HCT116 (cell line): Measurements from ENCODE around the gene LAMC2. TPM values are rescaled to one million over a fixed set of nuclear protein-coding genes. Genes with fewer than 3 reads are reported as not detected.

Source experiments
- ATAC-seq: fragments of 200-7000 bp; cut with Tn5 transposase; 2 replicates; pipeline ENCODE4 v1.9.1; 2020; ENCODE audit warnings: mild to moderate bottlenecking, moderate library complexity
- BruUV-seq: library from RNA; stranded (reverse); fragments of 400-500 nt; replicated peaks from 2 replicates; lab custom pipeline; 2021; lab: Mats Ljungman, UMichigan
- CTCF ChIA-PET: fragments of 300-600 bp; sonication (Branson Sonifier 250); formaldehyde crosslinking; loops from one replicate; lab custom pipeline; 2021; ENCODE audit warnings: antibody characterized with exemption; lab: Charles Lee
- POLR2A ChIA-PET: fragments of 300-600, 350-600 bp; sonication (Branson Sonifier 250); formaldehyde crosslinking; loops from one replicate; lab custom pipeline; 2021; ENCODE audit warnings: antibody characterized with exemption; lab: Charles Lee
- RAD21 ChIA-PET, 2 experiments: fragments of 300-600 bp; sonication (Branson Sonifier 250); formaldehyde crosslinking; loops; one replicate each; lab custom pipeline; 2023; ENCODE audit warnings: low total read pairs in 2 of 2; ENCODE audit not compliant: uncharacterized antibody in 2 of 2, unreplicated experiment in 2 of 2, low non-redundant PET in 1 of 2; lab: Charles Lee
- DNase-seq: peaks from one replicate; pipeline ENCODE4 v3.0.0-alpha.2; 2010; ENCODE audit warnings: low read depth, low spot score
- H2AFZ ChIP-seq: fragments of 200-600 bp; shearing (Covaris generic), sonication (generic); 2 replicates; pipeline ENCODE4 v1.6.1; 2017; ENCODE audit warnings: low read depth, mixed run types, mixed read lengths, antibody characterized with exemption, low read length; ENCODE audit not compliant: poor library complexity, severe bottlenecking
- H3K27ac ChIP-seq: 2 replicates; pipeline ENCODE4 v1.5.1; 2012; ENCODE audit warnings: low read depth, low read length
- H3K27me3 ChIP-seq: fragments of 200-600 bp; sonication (generic); 2 replicates; pipeline ENCODE4 v1.6.1; 2016; ENCODE audit warnings: mixed run types, low read length, mixed read lengths; ENCODE audit not compliant: insufficient read depth
- H3K36me3 ChIP-seq, 2 experiments: fragments of 200-500 bp in 1 of 2; fragments of 200-600 bp in 1 of 2; sonication (Bioruptor generic) in 1 of 2; sonication (generic) in 1 of 2; 2 replicates each; pipeline versions ENCODE4 v1.5.1 to v1.6.1; 2014 to 2016; ENCODE audit warnings: low read length in 2 of 2, inconsistent platforms in 1 of 2, mixed read lengths in 1 of 2, mixed run types in 1 of 2; ENCODE audit not compliant: insufficient read depth in 2 of 2, control insufficient read depth in 1 of 2
- H3K4me1 ChIP-seq, 2 experiments: fragments of 200-600 bp in 1 of 2; sonication (generic) in 1 of 2; 2 replicates each; pipeline versions ENCODE4 v1.5.1 to v1.6.1; 2012 to 2017; ENCODE audit warnings: low read length in 2 of 2, inconsistent platforms in 1 of 2, mild to moderate bottlenecking in 1 of 2, mixed read lengths in 1 of 2, mixed run types in 1 of 2, moderate library complexity in 1 of 2; ENCODE audit not compliant: insufficient read depth in 2 of 2, control insufficient read depth in 1 of 2
- H3K4me2 ChIP-seq: fragments of 200-600 bp; sonication (generic); 2 replicates; pipeline ENCODE4 v1.6.1; 2017; ENCODE audit warnings: mixed run types, low read length, mixed read lengths
- H3K4me3 ChIP-seq, 2 experiments: fragments of 200-600 bp in 1 of 2; sonication (generic) in 1 of 2; replicated peaks in 1 of 2; 2 replicates each; pipeline ENCODE4 v1.5.1; 2011 to 2016; ENCODE audit warnings: low read length in 2 of 2, control low read depth in 1 of 2, low read depth in 1 of 2, mild to moderate bottlenecking in 1 of 2, mixed read lengths in 1 of 2, mixed run types in 1 of 2
- H3K79me2 ChIP-seq: fragments of 200-600 bp; sonication (generic); 2 replicates; pipeline ENCODE4 v1.6.1; 2017; ENCODE audit warnings: mild to moderate bottlenecking, mixed run types, low read length, moderate library complexity, mixed read lengths; ENCODE audit not compliant: insufficient read depth
- H3K9ac ChIP-seq: fragments of 200-600 bp; sonication (generic); 2 replicates; pipeline ENCODE4 v1.6.1; 2016; ENCODE audit warnings: low read length, mixed read lengths
- H3K9me2 ChIP-seq: fragments of 200-600 bp; sonication (generic), shearing (Covaris generic); 2 replicates; pipeline ENCODE4 v1.6.1; 2017; ENCODE audit warnings: mixed run types, mild to moderate bottlenecking, moderate library complexity; ENCODE audit not compliant: insufficient read depth
- H3K9me3 ChIP-seq, 2 experiments: fragments of 200-500 bp in 1 of 2; fragments of 200-600 bp in 1 of 2; sonication (Bioruptor generic) in 1 of 2; sonication (generic) in 1 of 2; 2 replicates each; pipeline ENCODE4 v1.6.1; 2014 to 2017; ENCODE audit warnings: low read length in 2 of 2, mixed read lengths in 2 of 2, inconsistent platforms in 1 of 2, low read depth in 1 of 2, mild to moderate bottlenecking in 1 of 2, mixed run types in 1 of 2, moderate library complexity in 1 of 2; ENCODE audit not compliant: control insufficient read depth in 1 of 2, insufficient read depth in 1 of 2
- H4K20me1 ChIP-seq: fragments of 200-600 bp; sonication (generic), shearing (Covaris generic); 2 replicates; pipeline ENCODE4 v1.6.1; 2017; ENCODE audit warnings: mixed run types, mild to moderate bottlenecking, moderate library complexity; ENCODE audit not compliant: insufficient read depth
- CEBPB ChIP-seq: IDR thresholded peaks from 2 replicates; pipeline ENCODE4 v1.6.1; 2012; ENCODE audit warnings: low read depth
- EGR1 ChIP-seq: IDR thresholded peaks from 2 replicates; pipeline ENCODE4 v1.6.1; 2012; ENCODE audit warnings: low read depth
- JUND ChIP-seq: IDR thresholded peaks from 2 replicates; pipeline ENCODE4 v1.6.1; 2012
- POLR2A ChIP-seq: IDR thresholded peaks from 2 replicates; pipeline ENCODE4 v1.7.0; 2011; ENCODE audit warnings: borderline replicate concordance; ENCODE audit not compliant: insufficient read depth, insufficient read length; ENCODE audit errors: extremely low read depth
- POLR2AphosphoS5 ChIP-seq: IDR thresholded peaks from 2 replicates; pipeline ENCODE4 v1.6.1; 2011; ENCODE audit warnings: mild to moderate bottlenecking, low read depth, low read length, moderate library complexity
- RAD21 ChIP-seq: IDR thresholded peaks from 2 replicates; pipeline ENCODE4 v1.6.1; 2012; ENCODE audit warnings: low read depth, mild to moderate bottlenecking
- SRF ChIP-seq: IDR thresholded peaks from 2 replicates; pipeline ENCODE4 v1.6.1; 2012; ENCODE audit warnings: low read depth
- TCF7L2 ChIP-seq: IDR thresholded peaks from 2 replicates; pipeline ENCODE4 v1.7.0; 2011; ENCODE audit warnings: borderline replicate concordance, inconsistent platforms; ENCODE audit not compliant: insufficient read depth, insufficient read length; ENCODE audit errors: extremely low read depth
- YY1 ChIP-seq: IDR thresholded peaks from 2 replicates; pipeline ENCODE4 v1.6.1; 2011; ENCODE audit warnings: low read length, low read depth, moderate library complexity, mild to moderate bottlenecking; ENCODE audit not compliant: insufficient replicate concordance; ENCODE audit errors: extremely low read depth
- intact Hi-C: fragments of 100-400 bp; cut with micrococcal nuclease; formaldehyde crosslinking; loops from 2 replicates; pipeline ENCODE4 v1.10.0; 2022
- total RNA-seq: library from RNA; stranded (reverse); gene quantifications from one replicate; pipeline ENCODE4 v1.2.1, GENCODE V29; 2021; ENCODE audit not compliant: unreplicated experiment
- TF ChIP-seq, protein P1 (sequence below): IDR thresholded peaks from 2 replicates; pipeline ENCODE4 v1.6.1; 2012
- TF ChIP-seq, protein P2 (sequence below): IDR thresholded peaks from 2 replicates; pipeline ENCODE4 v1.6.1; 2012

LAMC2 gene
- total RNA-seq, 1 experiment from 2014 or later: 22.2 TPM

DNA sequence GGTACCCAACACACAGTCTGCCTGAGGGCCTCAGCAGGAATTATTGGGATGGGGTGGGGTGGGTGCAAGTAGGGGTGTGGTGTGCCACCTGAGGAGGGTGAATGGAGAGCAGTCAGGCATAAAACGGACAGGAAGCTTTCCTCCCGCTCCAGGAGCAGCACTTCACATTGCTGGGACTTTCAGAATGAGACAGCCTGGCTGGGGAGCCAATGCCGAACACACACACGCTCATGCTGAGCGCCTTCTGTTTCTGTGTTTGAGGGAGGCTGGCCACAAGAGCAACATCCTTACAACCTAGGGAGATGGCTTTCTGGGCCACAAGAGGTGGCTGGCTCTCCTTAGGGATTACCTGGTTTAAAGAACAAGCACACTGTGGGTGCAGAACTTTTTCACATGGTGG, 98.0 kb downstream of the LAMC2 start (continued):
- TF ChIP-seq JUND (no peak), EGR1 (no peak), POLR2A (no peak), RAD21 (no peak), TCF7L2 (no peak)
- TF ChIP-seq, protein P1, sequence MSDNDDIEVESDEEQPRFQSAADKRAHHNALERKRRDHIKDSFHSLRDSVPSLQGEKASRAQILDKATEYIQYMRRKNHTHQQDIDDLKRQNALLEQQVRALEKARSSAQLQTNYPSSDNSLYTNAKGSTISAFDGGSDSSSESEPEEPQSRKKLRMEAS: no peak

DNA sequence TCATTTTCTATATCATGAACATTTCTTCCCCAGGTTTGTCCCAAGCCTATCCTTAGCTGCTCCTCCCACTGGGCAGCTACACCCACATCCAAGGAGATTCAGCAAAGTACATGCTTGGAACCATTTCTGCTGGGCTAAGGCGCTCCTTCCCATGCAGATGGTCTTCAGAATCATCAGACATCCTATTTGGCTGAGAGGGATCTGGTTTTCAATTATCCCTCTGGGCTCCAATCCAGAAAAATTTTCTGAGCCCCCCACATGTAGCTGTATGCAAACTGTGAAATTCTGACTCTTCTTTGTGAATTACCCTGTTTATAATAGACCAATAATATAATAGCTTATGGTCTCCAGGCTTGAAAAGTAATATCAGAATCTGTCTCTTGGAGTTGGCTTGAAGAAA, 99.2 kb downstream of the LAMC2 start:
- intact Hi-C loops: no loop called here
- no peaks in the 10 kb centered on the region for H4K20me1 ChIP-seq
- ChIA-PET RAD21 (no interaction called here), POLR2A (no interaction called here), CTCF (no interaction called here)
- no peaks in the 10 kb centered on the region for H3K36me3 ChIP-seq
- H2AFZ ChIP-seq: no peak overlapping the region
- TF ChIP-seq JUND (no peak), POLR2AphosphoS5 (no peak), YY1 (no peak), SRF (no peak), CEBPB (no peak), TCF7L2 (no peak)
- TF ChIP-seq, protein P2, sequence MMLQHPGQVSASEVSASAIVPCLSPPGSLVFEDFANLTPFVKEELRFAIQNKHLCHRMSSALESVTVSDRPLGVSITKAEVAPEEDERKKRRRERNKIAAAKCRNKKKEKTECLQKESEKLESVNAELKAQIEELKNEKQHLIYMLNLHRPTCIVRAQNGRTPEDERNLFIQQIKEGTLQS: no peak
- TF ChIP-seq, protein P1: no peak
- no peak overlapping the region for H3K4me2 ChIP-seq
- no peaks in the 10 kb centered on the region for H3K79me2 ChIP-seq
- no peak overlapping the region for H3K9ac ChIP-seq
- H3K27me3 ChIP-seq: no peaks in the 10 kb centered on the region
- ATAC-seq (no peak), DNase-seq (no peak)
- no peak overlapping the region for H3K27ac ChIP-seq
- BruUV-seq: no TSS peak
- 0 out of 4 replicates have a peak, but pooled peaks cover 0 to 2% of the 10 kb centered on the region in 2 experiments for H3K9me3 ChIP-seq
- no peak overlapping the region for H3K4me3 ChIP-seq
- no peaks in the 10 kb centered on the region for H3K9me2 ChIP-seq
- H3K4me1 ChIP-seq: no peaks in the 10 kb centered on the region
